Activated CD4-positive, alpha-beta memory T cell treated with anti-CD3 and anti-CD28 coated beads, Interleukin-2, amount 10 ng/mL, durations not matched to agents 7 days and 5 days (primary cell): Measurements from ENCODE around the gene LAMC3. TPM values are rescaled to one million over a fixed set of nuclear protein-coding genes. Genes with fewer than 3 reads are reported as not detected.
"Not testable (repeated sequence)": the region's sequence is repeated elsewhere in the genome, so short reads cannot be mapped to it uniquely, and the experiment has no call there.

Experiments used
- CTCF ChIA-PET: fragments of 350-600 bp; sonication (Branson Sonifier 250); formaldehyde crosslinking; loops from one replicate; lab custom pipeline; 2021; ENCODE audit warnings: antibody characterized with exemption, inconsistent platforms; lab: Charles Lee
- POLR2A ChIA-PET: fragments of 350-600 bp; sonication (Branson Sonifier 250); formaldehyde crosslinking; loops from one replicate; lab custom pipeline; 2021; ENCODE audit warnings: antibody characterized with exemption; lab: Charles Lee
- DNase-seq: peaks from one replicate; pipeline ENCODE4 v3.0.0-alpha.2; 2020
- H3K27ac Mint-ChIP-seq: one replicate; pipeline ENCODE4 v1.8.0; 2021; ENCODE audit warnings: mild to moderate bottlenecking, mixed read lengths
- H3K27me3 Mint-ChIP-seq: one replicate; pipeline ENCODE4 v1.8.0; 2021; ENCODE audit warnings: mixed read lengths
- H3K36me3 Mint-ChIP-seq: one replicate; pipeline ENCODE4 v1.8.0; 2021; ENCODE audit warnings: low read depth, mixed read lengths
- H3K4me1 Mint-ChIP-seq: one replicate; pipeline ENCODE4 v1.8.0; 2021; ENCODE audit warnings: mixed read lengths
- H3K4me3 Mint-ChIP-seq: one replicate; pipeline ENCODE4 v1.8.0; 2021; ENCODE audit warnings: mild to moderate bottlenecking, mixed read lengths
- H3K9me3 Mint-ChIP-seq: one replicate; pipeline ENCODE4 v1.8.0; 2021; ENCODE audit warnings: mixed read lengths
- total RNA-seq, 2 experiments: library from RNA; stranded (reverse); gene quantifications; one replicate each; pipeline ENCODE4 v1.2.3, GENCODE V29; 2021

LAMC3 gene
- total RNA-seq, 2 experiments from 2014 or later, result not detected

DNA sequence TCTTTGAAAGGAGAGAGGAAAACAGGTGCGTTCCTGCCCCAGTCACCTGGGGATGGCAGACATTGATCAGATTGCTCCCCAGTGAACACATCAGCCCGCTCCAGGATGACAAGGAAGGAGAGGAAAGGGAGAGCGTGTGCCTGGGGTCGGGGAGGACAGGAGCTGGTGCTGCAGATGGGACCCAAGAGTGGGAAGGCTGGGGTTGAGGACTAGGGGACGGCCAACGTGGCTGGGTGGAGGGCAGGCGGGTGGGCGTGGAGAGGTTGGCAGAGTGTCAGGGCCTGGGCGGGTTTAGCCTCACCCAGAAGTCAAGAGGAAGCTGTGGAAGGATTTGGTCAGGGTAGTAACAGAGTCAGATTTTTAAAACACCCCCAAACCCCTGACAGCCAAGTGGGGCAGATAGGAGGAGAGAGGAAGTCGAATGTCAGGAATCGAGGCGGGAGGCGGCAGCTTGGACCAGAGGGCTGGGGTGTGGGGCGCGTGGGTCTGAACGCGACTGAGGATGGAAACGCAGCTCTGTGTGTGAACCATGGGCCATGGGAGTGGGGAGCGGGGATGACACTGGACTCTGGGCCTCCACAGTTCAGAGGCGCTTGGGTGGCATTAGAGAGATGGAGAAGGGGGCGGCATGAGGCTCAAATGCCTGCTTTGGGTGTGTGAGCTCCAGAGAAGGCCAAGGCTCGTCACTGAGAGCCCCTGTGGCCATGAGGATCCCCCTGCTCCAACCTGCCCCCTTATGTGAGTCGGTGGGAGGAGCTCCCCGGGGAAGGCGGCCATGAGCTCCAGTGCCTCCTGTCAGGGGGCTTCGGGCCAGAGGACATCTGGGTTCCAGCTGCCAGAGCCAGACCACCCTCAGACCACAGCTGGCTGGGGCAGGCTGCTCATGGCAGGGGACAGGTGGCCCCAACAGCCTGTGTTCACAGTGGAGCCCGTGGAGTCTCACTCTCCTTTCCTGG, 24.6 kb downstream of the LAMC3 start:
- no peak for DNase-seq
- ChIA-PET POLR2A (no interaction called here), CTCF (no interaction called here)
- no peaks in the 10 kb centered on the region for H3K9me3 Mint-ChIP-seq
- peaks cover 2% of the 10 kb centered on the region for H3K27me3 Mint-ChIP-seq
- H3K27ac Mint-ChIP-seq, result no peak overlapping the region
- no peak overlapping the region for H3K4me3 Mint-ChIP-seq
- no peaks in the 10 kb centered on the region for H3K4me1 Mint-ChIP-seq
- H3K36me3 Mint-ChIP-seq, result no peaks in the 10 kb centered on the region

DNA sequence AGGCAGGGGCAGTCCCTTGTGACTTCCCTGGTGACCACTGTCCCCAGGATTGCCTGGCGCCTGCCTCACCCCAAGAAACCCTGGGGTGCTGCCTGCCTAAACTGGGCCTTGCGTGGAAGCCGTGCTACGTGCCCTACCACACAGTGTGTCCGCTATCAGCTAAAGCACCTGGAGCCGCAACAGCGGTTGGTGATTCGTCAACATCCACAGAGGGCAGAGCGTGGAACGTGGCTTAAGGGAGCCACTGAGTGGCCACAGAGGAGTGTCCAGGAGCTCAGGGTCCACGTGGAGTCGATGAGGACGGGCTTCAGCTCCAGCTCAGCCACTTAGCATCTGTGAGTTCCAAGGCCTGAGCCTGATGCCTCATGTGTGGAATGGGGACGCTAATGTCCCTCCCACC, 25.3 kb downstream of the LAMC3 start:
- no peak for DNase-seq
- ChIA-PET POLR2A (no interaction called here), CTCF (no interaction called here)
- Mint-ChIP-seq H3K36me3 (no peaks in the 10 kb centered on the region), H3K4me3 (no peak overlapping the region), H3K27ac (no peak overlapping the region), H3K9me3 (no peaks in the 10 kb centered on the region), H3K4me1 (no peaks in the 10 kb centered on the region), H3K27me3 (peaks cover 2% of the 10 kb centered on the region)

- CTCF ChIA-PET, H3K27me3 Mint-ChIP-seq, DNase-seq, POLR2A ChIA-PET, H3K4me3 Mint-ChIP-seq, H3K36me3 Mint-ChIP-seq, H3K9me3 Mint-ChIP-seq, H3K27ac Mint-ChIP-seq, H3K4me1 Mint-ChIP-seq: not testable (repeated sequence)
These were observed 25.8 kb downstream of the LAMC3 start for GRCh38 chr9:131034749-131035148.

DNA sequence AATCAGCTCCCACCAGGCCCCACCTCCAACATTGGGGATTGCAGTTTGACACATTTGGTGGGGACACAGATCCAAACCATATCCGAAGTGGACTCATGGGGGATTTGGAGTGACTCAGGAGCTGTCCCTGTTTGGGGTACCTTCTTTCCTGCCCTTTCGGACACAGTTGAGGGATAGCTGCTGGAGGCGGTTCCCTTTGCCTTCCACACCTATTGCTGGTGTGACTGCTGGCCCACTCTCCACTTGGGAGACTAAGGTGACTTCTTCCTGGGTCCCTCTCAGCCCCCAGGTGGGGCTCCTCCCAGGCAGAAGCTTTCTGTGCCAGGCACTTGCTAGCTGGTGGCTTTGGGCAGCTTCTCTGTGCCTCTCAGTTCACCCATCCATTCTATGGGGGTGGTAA, 26.6 kb downstream of the LAMC3 start:
- DNase-seq, result no peak
- Mint-ChIP-seq H3K36me3 (no peaks in the 10 kb centered on the region), H3K9me3 (no peaks in the 10 kb centered on the region), H3K27ac (no peak overlapping the region), H3K27me3 (peaks cover 2% of the 10 kb centered on the region), H3K4me1 (no peaks in the 10 kb centered on the region), H3K4me3 (no peak overlapping the region)
- ChIA-PET POLR2A (no interaction called here), CTCF (no interaction called here)

DNA sequence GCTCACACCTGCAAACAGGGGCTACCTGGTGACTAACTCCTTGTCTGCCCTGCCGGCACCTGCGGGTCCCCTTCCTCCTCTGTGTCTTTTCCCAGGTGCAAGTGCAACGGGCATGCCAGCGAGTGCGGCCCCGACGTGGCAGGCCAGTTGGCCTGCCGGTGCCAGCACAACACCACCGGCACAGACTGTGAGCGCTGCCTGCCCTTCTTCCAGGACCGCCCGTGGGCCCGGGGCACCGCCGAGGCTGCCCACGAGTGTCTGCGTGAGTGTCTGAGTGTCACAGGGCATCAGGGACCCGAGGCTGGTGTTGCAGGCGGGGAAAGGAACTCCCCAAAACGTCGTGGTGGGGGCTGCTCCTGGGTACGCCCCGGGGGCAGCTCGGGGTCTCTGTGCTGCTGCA, 27.1 kb downstream of the LAMC3 start:
- Mint-ChIP-seq H3K27me3 (peaks cover 4% of the 10 kb centered on the region), H3K4me1 (no peaks in the 10 kb centered on the region), H3K36me3 (no peaks in the 10 kb centered on the region), H3K9me3 (no peaks in the 10 kb centered on the region), H3K4me3 (no peak overlapping the region), H3K27ac (no peak overlapping the region)
- no peak for DNase-seq
- ChIA-PET CTCF (no interaction called here), POLR2A (no interaction called here)

GRCh38 chr9:131036529-131037334, 27.8 kb downstream of the LAMC3 start:
- ChIA-PET CTCF (interaction anchor here (1.4 kb wide), 1 partner anchor 9 kb away, joined by 6 read pairs; no protein-coding TSS in a partner anchor), POLR2A (no interaction called here)
- Mint-ChIP-seq H3K27me3 (peaks cover 4% of the 10 kb centered on the region), H3K4me1 (no peaks in the 10 kb centered on the region), H3K27ac (no peak overlapping the region), H3K9me3 (no peaks in the 10 kb centered on the region), H3K4me3 (no peak overlapping the region), H3K36me3 (no peaks in the 10 kb centered on the region)
- DNase-seq, result no peak

GRCh38 chr9:131037335-131038255, 28.6 kb downstream of the LAMC3 start:
- Mint-ChIP-seq H3K27ac (no peak overlapping the region), H3K27me3 (peaks cover 4% of the 10 kb centered on the region), H3K4me1 (no peaks in the 10 kb centered on the region), H3K9me3 (no peaks in the 10 kb centered on the region), H3K36me3 (no peaks in the 10 kb centered on the region), H3K4me3 (no peak overlapping the region)
- DNase-seq, result no peak
- ChIA-PET CTCF (interaction anchor here (1.4 kb wide), 1 partner anchor 8 kb away, joined by 6 read pairs; no protein-coding TSS in a partner anchor), POLR2A (no interaction called here)

DNA sequence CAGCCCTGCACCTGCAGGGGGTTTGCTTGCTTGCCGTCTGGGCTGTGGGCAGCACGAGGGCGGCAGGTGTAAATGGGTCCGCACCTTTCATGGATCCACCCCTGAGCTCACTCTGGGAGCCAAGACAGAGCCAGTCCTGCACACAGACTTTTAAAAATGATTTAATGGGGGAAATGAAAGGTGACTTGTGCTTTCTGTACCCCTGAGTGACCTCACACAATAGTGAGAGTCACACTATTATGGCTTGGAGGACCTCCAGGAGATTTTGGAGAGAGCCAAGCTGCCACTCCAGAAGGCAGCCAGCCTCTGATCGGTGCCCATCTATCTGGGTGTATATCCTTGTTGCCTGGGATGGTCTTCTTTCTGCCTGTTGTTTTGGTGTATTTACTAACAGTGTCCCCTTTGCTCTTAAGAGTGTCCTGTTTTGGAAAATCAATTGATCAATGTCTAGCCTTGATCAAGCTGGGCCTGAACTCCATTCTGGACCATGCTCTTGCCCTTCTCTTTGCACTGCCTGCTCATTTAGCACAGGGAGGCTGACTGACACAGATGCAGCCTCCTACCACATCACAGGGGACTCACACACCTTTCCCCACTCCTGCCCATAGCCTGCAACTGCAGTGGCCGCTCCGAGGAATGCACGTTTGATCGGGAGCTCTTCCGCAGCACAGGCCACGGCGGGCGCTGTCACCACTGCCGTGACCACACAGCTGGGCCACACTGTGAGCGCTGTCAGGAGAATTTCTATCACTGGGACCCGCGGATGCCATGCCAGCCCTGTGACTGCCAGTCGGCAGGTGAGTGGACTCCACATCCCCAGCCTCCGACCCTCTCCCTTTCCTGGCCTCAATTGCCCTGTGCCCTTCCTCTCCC, 29.5 kb downstream of the LAMC3 start:
- H3K36me3 Mint-ChIP-seq, result no peaks in the 10 kb centered on the region
- ChIA-PET POLR2A (no interaction called here), CTCF (no interaction called here)
- H3K4me3 Mint-ChIP-seq, result no peak overlapping the region
- no peaks in the 10 kb centered on the region for H3K4me1 Mint-ChIP-seq
- no peak for DNase-seq
- H3K9me3 Mint-ChIP-seq, result no peaks in the 10 kb centered on the region
- H3K27me3 Mint-ChIP-seq, result peaks cover 4% of the 10 kb centered on the region
- no peak overlapping the region for H3K27ac Mint-ChIP-seq

- ChIA-PET POLR2A (no interaction called here), CTCF (no interaction called here)
- no peak for DNase-seq
These were observed 30.4 kb downstream of the LAMC3 start for GRCh38 chr9:131039129-131039954.

GRCh38 chr9:131042666-131043065, 33.7 kb downstream of the LAMC3 start:
- no peaks in the 10 kb centered on the region for H3K36me3 Mint-ChIP-seq
- CTCF ChIA-PET, result interaction anchor here (0.9 to 1.2 kb wide), 4 partner anchors 100 to 336 kb away, joined by 3 to 4 read pairs (median 4); no protein-coding TSS in a partner anchor
- H3K4me1 Mint-ChIP-seq, result peaks cover 5% of the 10 kb centered on the region
- DNase-seq, result no peak
- H3K27ac Mint-ChIP-seq, result no peak overlapping the region
- H3K9me3 Mint-ChIP-seq, result no peaks in the 10 kb centered on the region
- peaks cover 3% of the 10 kb centered on the region for H3K27me3 Mint-ChIP-seq
- no peak overlapping the region for H3K4me3 Mint-ChIP-seq
- POLR2A ChIA-PET, result no interaction called here

More at GRCh38 chr9:131039129-131039954, 30.4 kb downstream of the LAMC3 start:
- H3K4me1 Mint-ChIP-seq, result no peaks in the 10 kb centered on the region
- no peaks in the 10 kb centered on the region for H3K36me3 Mint-ChIP-seq
- H3K9me3 Mint-ChIP-seq, result no peaks in the 10 kb centered on the region
- H3K4me3 Mint-ChIP-seq, result no peak overlapping the region
- H3K27me3 Mint-ChIP-seq, result peaks cover 4% of the 10 kb centered on the region
- H3K27ac Mint-ChIP-seq, result no peak overlapping the region

DNA sequence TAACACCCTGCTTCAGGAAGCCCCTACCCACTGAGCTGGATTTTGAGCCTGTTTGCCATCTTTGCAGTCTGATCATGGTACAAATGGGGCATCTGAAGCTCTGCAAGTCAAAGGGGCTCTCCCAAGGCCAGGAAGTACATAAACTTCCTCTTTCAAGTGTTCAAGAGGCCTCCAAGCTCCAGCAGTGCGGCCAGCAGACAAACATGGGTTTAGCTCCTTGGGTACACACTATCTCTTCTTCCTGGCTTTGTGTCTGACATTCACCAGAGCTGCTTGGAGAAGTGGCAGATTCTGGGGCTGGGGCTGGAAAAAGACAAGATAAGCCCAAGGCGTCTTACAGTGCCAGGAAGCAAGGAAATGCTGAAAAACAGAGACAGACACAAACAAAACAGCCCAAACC, 34.1 kb downstream of the LAMC3 start:
- Mint-ChIP-seq H3K9me3 (no peaks in the 10 kb centered on the region), H3K27me3 (peaks cover 3% of the 10 kb centered on the region), H3K36me3 (no peaks in the 10 kb centered on the region), H3K4me3 (no peak overlapping the region), H3K27ac (no peak overlapping the region), H3K4me1 (peaks cover 5% of the 10 kb centered on the region)
- ChIA-PET CTCF (interaction anchor here (0.7 to 1.2 kb wide), 7 partner anchors 11 to 336 kb away, joined by 3 to 4 read pairs (median 3); no protein-coding TSS in a partner anchor), POLR2A (no interaction called here)
- no peak for DNase-seq
